ENCODE data around the gene PLS1. TPM values are rescaled to one million over a fixed set of nuclear protein-coding genes. Genes with fewer than 3 reads are reported as not detected.
A peak's percentile ranks its signal among the peaks of the same experiment; 100 is the strongest.
"Not testable (repeated sequence)": the region's sequence is repeated elsewhere in the genome, so short reads cannot be mapped to it uniquely, and the experiment has no call there.

Gene PLS1
- total and polyA plus RNA-seq, 7 experiments from 2014 or later = 1.6 to 6.4 (median 2.5) TPM

DNA sequence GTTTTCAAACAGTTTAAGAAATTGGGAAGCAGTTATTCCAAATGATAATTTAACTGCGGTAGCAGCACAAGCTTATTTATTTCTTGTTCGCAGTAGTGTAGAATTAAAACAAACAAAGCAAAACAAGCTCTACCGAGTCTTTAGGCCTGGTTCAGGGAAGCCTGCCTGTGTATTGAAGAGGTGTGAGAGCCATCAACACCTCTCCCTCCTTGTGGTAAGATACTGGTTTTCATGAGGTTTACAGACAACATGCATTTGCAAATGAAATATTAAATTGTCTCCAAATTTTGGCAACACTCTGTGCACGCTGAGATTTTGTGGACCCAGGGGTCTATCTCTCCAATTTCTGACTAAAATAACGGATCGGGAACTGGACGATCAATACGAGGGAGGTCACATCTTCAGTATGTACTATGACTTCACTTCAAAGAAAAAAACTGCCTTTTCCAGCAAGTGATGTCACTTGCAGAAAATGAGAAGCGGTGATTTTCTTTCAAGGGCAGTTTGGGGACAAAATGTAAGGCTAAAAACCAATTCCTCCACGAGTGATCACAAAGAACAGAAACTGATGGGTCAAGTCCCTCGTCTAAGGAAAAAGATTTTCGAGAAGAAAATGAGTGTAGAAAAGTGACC is 18.4 kb upstream of the PLS1 start:
- POLR2A ChIA-PET = interaction anchor here (0.6 to 4.8 kb wide), 10 partner anchors 12 to 1393 kb away, joined by 3 to 36 read pairs (median 6); partner anchors contain the start of genes DIPK2A, PLS1, TRPC1 and U2SURP
- peaks cover 45 to 62% (median 55%) of the 10 kb centered on the region in 7 donors for H3K4me1 Mint-ChIP-seq
- peaks cover 25 to 28% of the 10 kb centered on the region in 2 donors for H3K4me1 ChIP-seq (ENCODE audit: control insufficient read depth in 2 of 2, insufficient read depth in 2 of 2, low read length in 2 of 2)
- H3K27me3 ChIP-seq (ENCODE audit: control insufficient read depth in 2 of 2, insufficient read depth in 2 of 2, low read length in 2 of 2) = no peaks in the 10 kb centered on the region
- intact Hi-C loops (cut with micrococcal nuclease) = loop anchor here (1.0 to 10.0 kb wide), 23 partner anchors 18 to 1636 kb away; partner anchors contain the start of genes DIPK2A (in 2 of the 2), PLS1 (in 2 of the 2), SLC25A36 (in 2 of the 2) and TFDP2 (in 2 of the 2)
- peak overlapping the region; percentile 97 for H3K4me3 ChIP-seq (ENCODE audit: low read length)
- CTCF ChIA-PET = interaction anchor here (0.8 kb wide), 1 partner anchor 435 kb away, joined by 3 read pairs; no protein-coding TSS in a partner anchor
- H3K36me3 Mint-ChIP-seq = peaks cover 0 to 16% (median 9%) of the 10 kb centered on the region in 5 donors
- H3K27ac Mint-ChIP-seq = peak overlapping the region; percentile 96 to 99 (median 98)
- H3K36me3 ChIP-seq (ENCODE audit: control insufficient read depth in 2 of 3, insufficient read depth in 3 of 3, low read length in 3 of 3) = peaks cover 0 to 4% (median 0%) of the 10 kb centered on the region in 3 experiments
- ATAC-seq = no peak
- H3K9me3 ChIP-seq (ENCODE audit: control insufficient read depth in 2 of 3, low read length in 3 of 3) = no peaks in the 10 kb centered on the region
- peaks cover 0 to 13% (median 0%) of the 10 kb centered on the region in 5 donors for H3K27me3 Mint-ChIP-seq
- no peak for DNase-seq
- peaks cover 0 to 1% (median 0%) of the 10 kb centered on the region in 11 donors for H3K9me3 Mint-ChIP-seq
- H3K4me3 Mint-ChIP-seq = peak overlapping the region; percentile 93 to 99 (median 97)
- H3K27ac ChIP-seq (ENCODE audit: low read depth, low read length) = peak overlapping the region; percentile 94

DNA sequence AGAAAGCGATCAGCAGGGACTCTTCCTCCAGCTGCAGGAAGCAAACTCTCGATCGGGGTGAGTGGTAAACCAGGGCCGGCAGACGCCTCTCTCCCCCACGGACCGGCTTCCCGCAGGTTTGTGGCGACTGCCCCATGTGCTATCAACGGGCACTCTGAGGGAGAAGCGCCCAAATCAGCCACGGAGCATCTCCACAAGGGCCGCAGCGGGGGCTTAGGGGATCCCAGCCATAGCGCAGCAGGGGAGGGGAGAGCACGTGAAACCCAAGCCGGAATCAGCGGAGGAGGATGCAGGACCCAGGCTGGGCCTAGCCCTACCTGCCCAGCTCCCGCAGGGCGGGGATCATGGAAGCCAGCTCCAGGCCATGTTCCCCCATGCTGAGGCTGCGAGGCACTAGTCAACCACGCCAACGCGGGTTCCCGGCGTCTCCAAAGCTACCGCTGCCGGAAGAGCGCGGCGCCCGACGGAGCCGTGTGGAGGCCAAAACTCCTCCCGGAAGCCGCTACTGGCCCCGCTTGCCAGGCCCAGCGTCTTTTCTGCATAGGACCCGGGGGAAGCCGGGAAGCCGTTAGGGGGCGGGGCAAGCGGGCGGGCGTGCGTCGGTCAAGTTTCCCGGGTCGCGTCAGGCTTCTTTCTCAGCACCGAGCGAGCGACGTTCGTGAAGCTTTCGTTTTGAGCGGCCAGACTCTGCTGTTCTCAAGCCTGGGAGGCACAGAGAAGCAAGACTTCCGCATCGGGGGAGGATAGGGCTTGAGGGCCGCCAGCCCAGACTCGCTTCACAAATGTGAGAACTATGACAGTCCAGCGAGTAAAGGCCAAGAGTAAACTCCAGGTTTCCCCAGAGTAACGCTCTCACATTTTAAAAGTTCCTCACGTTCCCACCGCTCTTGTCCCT is 17.6 kb upstream of the PLS1 start, which contains the start of gene ATR:
Gene ATR (minus strand): TSS at position 405 of the 895 bp plus-strand sequence. CDS start 29 bp downstream, at position 376.
- DNase-seq = peak; percentile 89 to 96 (median 95)
- H3K27me3 ChIP-seq (ENCODE audit: control insufficient read depth in 2 of 2, insufficient read depth in 2 of 2, low read length in 2 of 2) = no peaks in the 10 kb centered on the region
- peaks cover 0 to 16% (median 9%) of the 10 kb centered on the region in 5 donors for H3K36me3 Mint-ChIP-seq
- ATAC-seq = peak; percentile 96
- H3K36me3 ChIP-seq (ENCODE audit: control insufficient read depth in 2 of 3, insufficient read depth in 3 of 3, low read length in 3 of 3) = peaks cover 0 to 4% (median 0%) of the 10 kb centered on the region in 3 experiments
- ChIA-PET POLR2A (interaction anchor here (0.7 to 4.8 kb wide), 11 partner anchors 11 to 1393 kb away, joined by 3 to 36 read pairs (median 5); partner anchors contain the start of genes DIPK2A, PLS1, RNF7 and TRPC1), CTCF (no interaction called here)
- peaks cover 25 to 26% of the 10 kb centered on the region in 2 donors for H3K4me1 ChIP-seq (ENCODE audit: control insufficient read depth in 2 of 2, insufficient read depth in 2 of 2, low read length in 2 of 2)
- intact Hi-C loops (cut with micrococcal nuclease) = loop anchor here (1.0 to 10.0 kb wide), 23 partner anchors 18 to 1636 kb away; partner anchors contain the start of genes DIPK2A (in 2 of the 2), PLS1 (in 2 of the 2), SLC25A36 (in 2 of the 2) and TFDP2 (in 2 of the 2)
- peaks cover 45 to 60% (median 54%) of the 10 kb centered on the region in 7 donors for H3K4me1 Mint-ChIP-seq
- no peaks in the 10 kb centered on the region for H3K9me3 ChIP-seq (ENCODE audit: control insufficient read depth in 2 of 3, low read length in 3 of 3)
- peaks cover 0 to 1% (median 0%) of the 10 kb centered on the region in 11 donors for H3K9me3 Mint-ChIP-seq
- peak within 1 kb of the TSS; percentile 93 to 99 (median 97) for H3K4me3 Mint-ChIP-seq
- peaks cover 0 to 20% (median 0%) of the 10 kb centered on the region in 5 donors for H3K27me3 Mint-ChIP-seq
- peak within 1 kb of the TSS; percentile 97 for H3K4me3 ChIP-seq (ENCODE audit: low read length)
- peak within 1 kb of the TSS; percentile 96 to 99 (median 98) for H3K27ac Mint-ChIP-seq
- H3K27ac ChIP-seq (ENCODE audit: low read depth, low read length) = peak within 1 kb of the TSS; percentile 94

DNA sequence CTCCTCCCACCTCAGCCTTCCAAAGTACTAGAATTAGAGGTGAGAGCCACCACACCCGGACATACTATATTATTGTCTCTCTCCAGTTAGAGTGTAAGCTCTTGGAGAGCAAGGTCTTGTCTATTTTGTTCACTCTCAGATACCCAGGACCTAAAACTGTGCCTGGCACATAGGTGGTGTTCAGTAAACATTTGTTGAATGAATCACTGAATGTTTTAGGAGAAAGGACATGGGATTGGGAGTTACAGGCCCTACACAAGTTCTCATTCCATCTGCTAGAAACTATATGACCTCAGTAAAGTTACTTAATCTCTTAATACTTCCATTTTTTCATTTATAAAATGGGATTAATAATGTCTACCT is 16.2 kb upstream of the PLS1 start:
- intact Hi-C loops (cut with micrococcal nuclease) = no loop called here
- no peak for ATAC-seq
- Mint-ChIP-seq H3K4me3 (peak overlapping the region; percentile 93 to 99 (median 97)), H3K9me3 (peaks cover 0 to 1% (median 0%) of the 10 kb centered on the region in 11 donors), H3K4me1 (peaks cover 31 to 48% (median 42%) of the 10 kb centered on the region in 7 donors), H3K27me3 (peaks cover 0 to 32% (median 5%) of the 10 kb centered on the region in 5 donors), H3K36me3 (peaks cover 0 to 10% (median 7%) of the 10 kb centered on the region in 5 donors), H3K27ac (peak overlapping the region; percentile 96 to 99 (median 98))
- peaks cover 0 to 4% (median 0%) of the 10 kb centered on the region in 3 experiments for H3K36me3 ChIP-seq (ENCODE audit: control insufficient read depth in 2 of 3, insufficient read depth in 3 of 3, low read length in 3 of 3)
- H3K4me1 ChIP-seq (ENCODE audit: control insufficient read depth in 2 of 2, insufficient read depth in 2 of 2, low read length in 2 of 2) = peaks cover 25 to 26% of the 10 kb centered on the region in 2 donors
- no peak overlapping the region for H3K4me3 ChIP-seq (ENCODE audit: low read length)
- POLR2A ChIA-PET = interaction anchor here (1.0 to 4.8 kb wide), 4 partner anchors 10 to 1391 kb away, joined by 3 to 36 read pairs (median 10); partner anchors contain the start of genes DIPK2A, TRPC1 and U2SURP
- H3K9me3 ChIP-seq (ENCODE audit: control insufficient read depth in 2 of 3, low read length in 3 of 3) = no peaks in the 10 kb centered on the region
- no peaks in the 10 kb centered on the region for H3K27me3 ChIP-seq (ENCODE audit: control insufficient read depth in 2 of 2, insufficient read depth in 2 of 2, low read length in 2 of 2)
- CTCF ChIA-PET = interaction anchor here (0.6 kb wide), 1 partner anchor 1156 kb away, joined by 3 read pairs; no protein-coding TSS in a partner anchor
- no peak for DNase-seq
- H3K27ac ChIP-seq (ENCODE audit: low read depth, low read length) = peak overlapping the region; percentile 94

DNA sequence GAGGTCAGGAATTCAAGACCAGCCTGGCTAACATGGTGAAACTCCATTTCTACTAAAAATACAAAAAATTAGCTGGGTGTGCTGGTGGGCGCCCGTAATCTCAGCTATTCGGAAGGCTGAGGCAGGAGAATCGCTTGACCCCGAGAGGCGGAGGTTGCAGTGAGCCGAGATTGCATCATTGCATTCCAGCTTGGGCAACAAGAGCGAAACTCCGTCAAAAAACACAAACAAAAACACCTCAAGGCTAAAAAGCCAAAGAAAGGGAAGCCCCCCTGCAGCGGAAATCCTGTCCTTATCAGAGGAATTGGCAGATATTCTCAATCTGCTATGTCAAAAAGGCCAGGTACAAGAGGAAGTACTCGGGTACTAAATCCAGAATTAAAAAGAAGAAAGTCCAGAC is 15.1 kb upstream of the PLS1 start:
- peaks cover 20 to 25% of the 10 kb centered on the region in 2 donors for H3K4me1 ChIP-seq (ENCODE audit: control insufficient read depth in 2 of 2, insufficient read depth in 2 of 2, low read length in 2 of 2)
- H3K9me3 Mint-ChIP-seq; H3K36me3 ChIP-seq (ENCODE audit: control insufficient read depth in 2 of 3, insufficient read depth in 3 of 3, low read length in 3 of 3); H3K27ac ChIP-seq (ENCODE audit: low read depth, low read length); H3K27ac Mint-ChIP-seq; H3K36me3 Mint-ChIP-seq; H3K4me3 ChIP-seq (ENCODE audit: low read length); H3K27me3 ChIP-seq (ENCODE audit: control insufficient read depth in 2 of 2, insufficient read depth in 2 of 2, low read length in 2 of 2); H3K9me3 ChIP-seq (ENCODE audit: control insufficient read depth in 2 of 3, low read length in 3 of 3); DNase-seq; CTCF ChIA-PET; intact Hi-C loops (cut with micrococcal nuclease); ATAC-seq; H3K4me3 Mint-ChIP-seq: not testable (repeated sequence)
- peaks cover 2 to 33% (median 6%) of the 10 kb centered on the region in 5 donors for H3K27me3 Mint-ChIP-seq
- peaks cover 21 to 38% (median 32%) of the 10 kb centered on the region in 7 donors for H3K4me1 Mint-ChIP-seq
- POLR2A ChIA-PET = interaction anchor here (4.8 kb wide), 1 partner anchor 421 kb away, joined by 36 read pairs; the partner anchor contains the start of gene U2SURP

DNA sequence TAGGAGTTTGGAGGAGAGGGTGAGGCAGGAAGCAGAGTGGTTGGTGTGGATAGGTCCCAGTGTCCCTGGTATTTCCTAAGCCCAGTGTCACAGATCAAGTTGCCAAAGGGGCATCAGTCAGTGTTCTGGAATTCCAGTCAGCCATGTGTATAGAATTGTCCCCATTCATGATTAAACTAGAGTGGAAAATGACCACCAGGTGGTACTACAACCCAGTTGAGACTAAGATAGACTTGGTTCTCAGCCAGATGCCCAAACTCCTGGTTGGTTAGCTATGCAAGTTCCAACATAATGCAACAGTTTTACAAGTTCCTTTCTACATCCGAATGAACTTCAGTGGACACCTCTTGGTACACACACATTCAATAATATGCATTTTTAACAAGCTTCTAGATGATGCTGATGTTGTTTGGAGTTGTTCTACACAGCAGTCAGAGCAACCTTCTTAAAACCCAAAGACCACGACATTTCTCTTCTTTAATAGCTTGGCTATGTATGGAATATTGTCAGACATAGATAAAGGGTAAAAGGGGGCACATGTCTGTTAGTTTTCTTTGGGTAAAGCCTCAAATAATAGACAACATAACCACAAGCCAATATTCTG is 9.3 kb upstream of the PLS1 start:
- Mint-ChIP-seq H3K27me3 (peaks cover 6 to 49% (median 16%) of the 10 kb centered on the region in 5 donors), H3K4me3 (no peak overlapping the region), H3K36me3 (no peaks in the 10 kb centered on the region), H3K9me3 (peaks cover 0 to 3% (median 0%) of the 10 kb centered on the region in 11 donors), H3K4me1 (no peaks in the 10 kb centered on the region), H3K27ac (no peak overlapping the region)
- ChIA-PET CTCF (interaction anchor here (0.7 to 1.6 kb wide), 5 partner anchors 38 to 1166 kb away, joined by 3 to 7 read pairs (median 3); no protein-coding TSS in a partner anchor), POLR2A (no interaction called here)
- no peak overlapping the region for H3K27ac ChIP-seq (ENCODE audit: low read depth, low read length)
- no peaks in the 10 kb centered on the region for H3K9me3 ChIP-seq (ENCODE audit: control insufficient read depth in 2 of 3, low read length in 3 of 3)
- H3K4me1 ChIP-seq (ENCODE audit: control insufficient read depth in 2 of 2, insufficient read depth in 2 of 2, low read length in 2 of 2) = no peaks in the 10 kb centered on the region
- H3K27me3 ChIP-seq (ENCODE audit: control insufficient read depth in 2 of 2, insufficient read depth in 2 of 2, low read length in 2 of 2) = no peaks in the 10 kb centered on the region
- ATAC-seq = peak; percentile 74
- H3K36me3 ChIP-seq (ENCODE audit: control insufficient read depth in 2 of 3, insufficient read depth in 3 of 3, low read length in 3 of 3) = no peaks in the 10 kb centered on the region
- intact Hi-C loops (cut with micrococcal nuclease) = loop anchor here (1.0 to 5.0 kb wide), 5 partner anchors 9 to 1088 kb away; partner anchors contain the start of gene PLS1 (in 1 of the 2)
- H3K4me3 ChIP-seq (ENCODE audit: low read length) = no peak overlapping the region
- DNase-seq = peak in 7 of 9 donors; percentile 15 to 51 (median 28)

Measured in naive thymus-derived CD4-positive, alpha-beta T cell (primary cell).